HG03469 (cell line): Measurements from ENCODE around the gene LBHD1.
"Not testable (repeated sequence)": the region's sequence is repeated elsewhere in the genome, so short reads cannot be mapped to it uniquely, and the experiment has no call there.

Experiments used
- ATAC-seq: cut with Tn5 transposase; IDR thresholded peaks from one replicate; pipeline ENCODE4 v1.9.1; 2021; ENCODE audit warnings: mild to moderate bottlenecking, moderate library complexity, moderate number of reproducible peaks; ENCODE audit not compliant: unreplicated experiment

The LBHD1 gene

DNA sequence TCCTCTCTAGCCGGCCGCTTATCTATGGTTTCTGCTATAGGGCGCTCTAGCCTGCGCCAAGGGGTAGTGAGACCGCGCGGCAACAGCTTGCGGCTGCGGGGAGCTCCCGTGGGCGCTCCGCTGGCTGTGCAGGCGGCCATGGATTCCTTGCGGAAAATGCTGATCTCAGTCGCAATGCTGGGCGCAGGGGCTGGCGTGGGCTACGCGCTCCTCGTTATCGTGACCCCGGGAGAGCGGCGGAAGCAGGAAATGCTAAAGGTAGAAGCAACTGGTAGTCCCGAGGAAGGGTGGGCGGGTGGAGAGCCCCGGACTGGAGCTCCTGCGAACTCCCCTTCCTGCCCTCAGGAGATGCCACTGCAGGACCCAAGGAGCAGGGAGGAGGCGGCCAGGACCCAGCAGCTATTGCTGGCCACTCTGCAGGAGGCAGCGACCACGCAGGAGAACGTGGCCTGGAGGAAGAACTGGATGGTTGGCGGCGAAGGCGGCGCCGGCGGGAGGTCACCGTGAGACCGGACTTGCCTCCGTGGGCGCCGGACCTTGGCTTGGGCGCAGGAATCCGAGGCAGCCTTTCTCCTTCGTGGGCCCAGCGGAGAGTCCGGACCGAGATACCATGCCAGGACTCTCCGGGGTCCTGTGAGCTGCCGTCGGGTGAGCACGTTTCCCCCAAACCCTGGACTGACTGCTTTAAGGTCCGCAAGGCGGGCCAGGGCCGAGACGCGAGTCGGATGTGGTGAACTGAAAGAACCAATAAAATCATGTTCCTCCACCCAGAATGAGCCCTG lies at the start of gene LBHD1, which contains the start of gene UQCC3:
Gene LBHD1 (minus strand): TSS at position 660 of the 782 bp plus-strand sequence. CDS start 2,236 bp downstream, outside the sequence.
Gene UQCC3 (plus strand): TSS at position 66 of the 782 bp plus-strand sequence. CDS start 73 bp downstream, at position 139.
- ATAC-seq = no peak

DNA sequence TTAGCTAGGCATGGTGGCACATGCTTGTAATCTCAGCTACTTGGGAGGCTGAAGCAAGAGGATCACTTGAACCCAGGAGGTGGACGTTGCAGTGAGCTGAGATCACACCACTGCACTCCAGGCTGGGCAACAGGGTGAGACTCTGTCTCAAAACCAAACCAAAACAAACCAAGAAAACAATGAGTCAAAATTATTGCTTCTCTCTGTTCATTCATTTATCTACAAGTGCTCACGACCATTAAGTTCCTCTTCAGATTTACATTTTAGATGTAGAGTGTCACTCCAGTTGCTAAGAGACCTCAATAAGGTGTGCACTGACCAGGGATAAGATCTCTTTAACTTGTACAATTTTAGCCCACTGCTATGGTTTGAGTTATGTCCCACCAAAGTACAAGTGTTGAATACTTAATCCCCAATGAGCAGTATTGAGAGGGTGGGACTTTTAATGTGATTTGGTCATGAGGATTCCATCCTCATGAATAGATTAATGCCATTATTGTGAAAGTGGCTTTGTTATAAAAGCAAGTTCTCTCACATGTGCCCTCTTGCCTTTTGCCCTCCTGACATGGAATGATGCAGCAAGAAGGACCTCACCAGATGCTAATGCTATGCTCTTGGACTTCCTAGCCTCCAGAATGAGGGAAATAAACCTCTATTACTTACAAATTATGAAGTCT lies 47.4 kb upstream of the LBHD1 start:
- no peak for ATAC-seq

DNA sequence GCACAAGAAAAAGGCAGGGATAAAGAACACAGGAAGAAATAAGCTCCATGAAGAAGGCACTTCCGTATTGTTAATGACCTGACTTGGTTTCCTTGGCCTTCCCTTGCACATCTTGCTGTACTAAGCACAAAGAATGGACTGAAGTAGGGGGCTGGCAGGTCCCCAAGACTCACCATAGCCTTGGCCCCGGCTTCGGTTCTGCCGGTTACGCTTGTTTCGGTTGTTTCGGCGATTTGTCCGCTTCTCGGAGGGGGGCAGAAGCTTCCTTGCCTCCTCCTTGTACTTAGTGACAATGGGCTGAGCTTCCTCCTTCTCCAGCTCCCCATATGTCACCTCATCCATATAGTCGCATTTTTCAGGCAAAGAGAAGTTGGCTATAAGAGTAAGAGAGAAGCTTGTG lies 44.7 kb upstream of the LBHD1 start:
- ATAC-seq = no peak

DNA sequence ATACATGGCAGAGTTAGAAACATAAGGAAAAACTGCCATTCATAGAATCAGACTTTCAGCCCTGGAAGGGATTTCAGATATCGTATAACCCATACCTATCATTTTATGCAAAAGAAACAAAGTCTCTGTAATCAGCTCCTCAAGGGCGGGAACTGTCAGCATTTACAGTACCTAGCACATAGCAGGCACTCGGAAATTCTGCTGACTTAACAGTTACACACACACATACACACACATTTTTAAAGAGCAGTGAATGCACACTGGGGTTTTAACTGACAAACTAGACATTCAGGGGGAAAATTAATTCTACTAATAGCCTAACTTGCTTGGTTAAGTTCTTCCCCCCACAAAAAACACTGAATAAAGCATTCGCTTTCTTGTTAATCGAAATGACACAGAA lies 44.1 kb upstream of the LBHD1 start:
- ATAC-seq = no peak

- ATAC-seq = no peak
These were observed 43.4 kb upstream of the LBHD1 start for GRCh38 chr11:62715150-62716130.

- no peak for ATAC-seq
These were observed 41.3 kb upstream of the LBHD1 start for GRCh38 chr11:62713343-62713742.

DNA sequence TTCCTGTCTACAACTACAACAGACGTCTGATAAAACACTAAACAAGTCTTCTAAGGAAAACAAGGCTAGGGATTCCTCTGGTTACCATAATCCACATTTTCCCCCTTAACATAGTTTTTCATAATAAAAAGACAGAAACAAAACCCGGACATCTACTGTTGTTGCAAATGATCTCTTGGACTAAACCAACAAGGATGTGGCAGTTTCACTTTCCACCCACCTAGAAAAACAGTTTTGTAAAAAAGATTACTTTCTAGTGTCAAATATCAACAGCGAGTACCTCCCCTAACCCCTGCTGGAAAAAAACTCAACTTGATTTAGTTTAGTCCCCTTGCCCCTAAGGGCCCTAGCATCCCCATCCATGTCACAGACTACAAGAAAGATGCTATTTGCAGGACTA lies 40.8 kb upstream of the LBHD1 start:
- no peak for ATAC-seq

GRCh38 chr11:62712276-62712812 lies 40.3 kb upstream of the LBHD1 start:
- no peak for ATAC-seq

- no peak for ATAC-seq
These were observed 37.9 kb upstream of the LBHD1 start for GRCh38 chr11:62710001-62710345.

GRCh38 chr11:62709247-62710000 lies 37.4 kb upstream of the LBHD1 start:
- ATAC-seq = peak; percentile 42

GRCh38 chr11:62708793-62709192 lies 36.7 kb upstream of the LBHD1 start:
- no peak for ATAC-seq

- no peak for ATAC-seq
These were observed 36.3 kb upstream of the LBHD1 start for GRCh38 chr11:62708392-62708791.

- no peak for ATAC-seq
These were observed 35.3 kb upstream of the LBHD1 start, which contains the start of the genes BSCL2 and GNG3 for GRCh38 chr11:62707277-62707861. TSS of gene BSCL2 (minus strand) at chr11:62707424. CDS start at chr11:62707195, 229 bp downstream. TSS of gene GNG3 (plus strand) at chr11:62707676. CDS start at chr11:62708296, 620 bp downstream.

DNA sequence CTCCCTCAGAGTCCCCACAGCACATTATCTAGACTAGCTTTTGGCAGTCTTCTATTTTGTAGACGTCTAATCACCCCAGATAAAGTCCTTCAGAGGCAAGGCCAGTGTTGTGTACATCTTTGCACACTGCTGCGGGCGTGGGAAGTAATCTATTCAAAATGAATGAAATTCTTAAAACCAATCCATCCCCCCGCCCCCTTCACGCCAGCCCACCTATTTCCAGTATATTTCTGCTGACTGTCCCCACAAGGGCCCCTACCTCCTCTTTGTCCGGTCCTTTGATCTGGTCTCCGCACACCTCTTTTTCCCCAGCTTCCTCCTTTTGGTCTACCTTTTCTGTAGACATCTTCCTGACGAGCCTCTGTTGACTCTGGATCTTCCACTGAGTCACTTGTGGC lies 34.8 kb upstream of the LBHD1 start:
- no peak for ATAC-seq

- peak; percentile 31 for ATAC-seq
These were observed 34.1 kb upstream of the LBHD1 start for GRCh38 chr11:62705880-62706849.

GRCh38 chr11:62705413-62705812 lies 33.3 kb upstream of the LBHD1 start:
- ATAC-seq = no peak

DNA sequence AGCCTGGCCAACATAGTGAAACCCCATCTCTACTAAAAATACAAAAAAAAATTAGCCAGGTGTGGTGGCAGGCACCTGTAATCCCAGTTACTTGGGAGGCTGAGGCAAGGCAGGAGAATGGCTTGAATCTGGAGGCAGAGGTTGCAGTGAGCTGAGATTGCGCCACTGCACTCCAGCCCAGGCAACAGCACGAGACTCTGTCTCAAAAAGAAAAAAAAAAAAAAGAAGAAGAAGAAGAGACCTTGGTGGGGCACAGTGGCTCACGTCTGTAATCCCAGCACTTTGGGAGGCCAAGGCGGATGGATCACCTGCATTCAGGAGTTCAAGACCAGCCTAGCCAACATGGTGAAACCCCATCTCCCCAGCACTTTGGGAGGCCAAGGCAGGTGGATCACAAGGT lies 31.9 kb upstream of the LBHD1 start:
- ATAC-seq = not testable (repeated sequence)

DNA sequence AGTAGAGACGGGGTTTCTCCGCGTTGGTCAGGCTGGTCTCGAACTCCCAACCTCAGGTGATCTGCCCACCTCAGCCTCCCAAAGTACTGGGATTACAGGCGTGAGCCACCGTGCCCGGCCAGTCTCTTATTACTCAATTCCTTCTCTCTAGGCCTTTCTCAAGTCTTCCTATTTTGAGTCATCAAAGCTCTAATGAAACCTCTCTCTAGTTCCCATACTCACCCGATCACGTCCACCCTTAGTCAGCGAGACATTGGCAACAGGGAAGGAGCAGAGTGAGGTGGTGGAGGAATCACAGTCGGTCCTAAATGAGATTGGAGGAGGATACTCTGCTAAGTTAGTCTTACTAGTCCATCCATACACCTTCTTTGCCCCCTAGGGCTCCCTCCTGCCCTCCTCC lies 30.2 kb upstream of the LBHD1 start:
- ATAC-seq = no peak
